Lung (tissue), 12 donors: Measurements from ENCODE around the gene WDR45B. TPM values are rescaled to one million over a fixed set of nuclear protein-coding genes. Genes with fewer than 3 reads are reported as not detected.

Experiments used
- ATAC-seq: fragments of 200-7000 bp; cut with Tn5 transposase; one replicate; pipeline ENCODE4 v1.9.1; 2020; ENCODE audit warnings: moderate number of reproducible peaks; ENCODE audit not compliant: insufficient read depth, low FRiP score
- DNase-seq, 3 donors: peaks; one replicate each; pipeline ENCODE4 v3.0.0-alpha.2; 2013 to 2017
- H3K27ac ChIP-seq, 2 donors: one replicate each; pipeline ENCODE4 v1.5.1; 2013; ENCODE audit warnings: mild to moderate bottlenecking in 2 of 2, moderate library complexity in 2 of 2, control low read depth in 1 of 2, inconsistent platforms in 1 of 2, low read depth in 1 of 2, low read length in 1 of 2
- H3K27me3 ChIP-seq, 3 donors: one replicate each; pipeline ENCODE4 v1.5.1; 2013; ENCODE audit warnings: low read length in 2 of 3; ENCODE audit not compliant: control insufficient read depth in 3 of 3, insufficient read depth in 3 of 3
- H3K36me3 ChIP-seq, 4 donors: one replicate each; pipeline ENCODE4 v1.5.1; 2013; ENCODE audit warnings: low read length in 4 of 4, mild to moderate bottlenecking in 1 of 4, moderate library complexity in 1 of 4; ENCODE audit not compliant: control insufficient read depth in 4 of 4, insufficient read depth in 4 of 4
- H3K4me1 ChIP-seq, 5 donors: one replicate each; pipeline ENCODE4 v1.5.1; 2013; ENCODE audit warnings: low read length in 5 of 5, mild to moderate bottlenecking in 2 of 5, moderate library complexity in 1 of 5; ENCODE audit not compliant: control insufficient read depth in 5 of 5, insufficient read depth in 5 of 5
- H3K4me3 ChIP-seq: one replicate; pipeline ENCODE4 v1.5.1; 2013; ENCODE audit warnings: mild to moderate bottlenecking, control low read depth, moderate library complexity
- H3K9ac ChIP-seq, 2 donors: one replicate each; pipeline ENCODE4 v1.5.1; 2013; ENCODE audit warnings: low read length in 2 of 2, control low read depth in 1 of 2; ENCODE audit not compliant: insufficient read depth in 1 of 2
- H3K9me3 ChIP-seq, 4 donors: one replicate each; pipeline ENCODE4 v1.5.1; 2013; ENCODE audit warnings: low read length in 3 of 4, mild to moderate bottlenecking in 1 of 4, moderate library complexity in 1 of 4; ENCODE audit not compliant: control insufficient read depth in 4 of 4, insufficient read depth in 3 of 4
- CTCF ChIP-seq: IDR thresholded peaks from 2 replicates; pipeline ENCODE4 v1.5.1; 2012; ENCODE audit warnings: mild to moderate bottlenecking; ENCODE audit errors: control extremely low read depth, extremely low read depth
- WGBS, 2 donors: extraction: QIAGEN DNeasy Blood & Tissue Kit; methylation state at CpG; one replicate each; pipeline ENCODE4 v1.1.7; 2013; 5-methylcytosine and 5-hydroxymethylcytosine counted together
- polyA plus RNA-seq, 2 donors: library from polyadenylated mRNA; stranded (reverse); fragments of 200-250 nt; gene quantifications; one replicate each; pipeline ENCODE4 v1.2.1, GENCODE V29; 2013
- total RNA-seq, 2 donors: library from RNA; depleted of rRNA in 1 of 2; stranded (reverse); fragments of >200 nt in 1 of 2; gene quantifications; one replicate each; pipeline ENCODE4 v1.2.1, GENCODE V29; 2014 to 2021
- donor health status: control.
- donor health status: control.
- donor health status: Bipolar disorder and iron deficiency.
- donor health status: healthy.
- donor health status: DM: yes; HTN: yes; CAD: no.

Gene WDR45B
- total and polyA plus RNA-seq, 4 donors = 39.6 to 92.8 (median 65.0) TPM

- Histone ChIP-seq H3K27ac (no peak overlapping the region), H3K4me1 (peaks cover 0 to 5% (median 0%) of the 10 kb centered on the region in 5 donors), H3K4me3 (no peak overlapping the region), H3K36me3 (peaks cover 0 to 25% (median 21%) of the 10 kb centered on the region in 4 donors), H3K27me3 (no peaks in the 10 kb centered on the region), H3K9ac (no peak overlapping the region), H3K9me3 (peaks cover 0 to 2% (median 0%) of the 10 kb centered on the region in 4 donors)
- ATAC-seq = no peak
- no peak for TF ChIP-seq CTCF
- 75 to 77% methylated on average over 4 of the region's 5 CpGs for WGBS, 2 donors
- DNase-seq = no peak
Measured at GRCh38 chr17:82638183-82638773, 10.0 kb downstream of the WDR45B start.

GRCh38 chr17:82636626-82637598 is 11.3 kb downstream of the WDR45B start:
- no peak for ATAC-seq
- 78 to 81% methylated on average over 16 of the region's 16 CpGs for WGBS, 2 donors
- peaks cover 0 to 15% (median 11%) of the 10 kb centered on the region in 4 donors for H3K36me3 ChIP-seq
- peak; percentile 49 to 69 (median 54) for DNase-seq
- no peaks in the 10 kb centered on the region for H3K27me3 ChIP-seq
- H3K4me3 ChIP-seq = no peak overlapping the region
- no peak for TF ChIP-seq CTCF
- H3K9me3 ChIP-seq = peaks cover 0 to 2% (median 0%) of the 10 kb centered on the region in 4 donors
- peak overlapping the region in 1 of 2 donors; percentile 55 for H3K9ac ChIP-seq
- no peak overlapping the region for H3K27ac ChIP-seq
- H3K4me1 ChIP-seq = peaks cover 0 to 3% (median 0%) of the 10 kb centered on the region in 5 donors

GRCh38 chr17:82633343-82633742 is 14.9 kb downstream of the WDR45B start:
- no peak for ATAC-seq
- Histone ChIP-seq H3K27me3 (no peaks in the 10 kb centered on the region), H3K9ac (no peak overlapping the region), H3K36me3 (peaks cover 0 to 20% (median 8%) of the 10 kb centered on the region in 4 donors), H3K4me3 (no peak overlapping the region), H3K4me1 (no peaks in the 10 kb centered on the region), H3K9me3 (no peaks in the 10 kb centered on the region), H3K27ac (no peak overlapping the region)
- no peak for DNase-seq
- no peak for TF ChIP-seq CTCF
